Measurements from ENCODE around the gene SSTR3.
A peak's percentile ranks its signal among the peaks of the same experiment; 100 is the strongest.

Gene SSTR3

DNA sequence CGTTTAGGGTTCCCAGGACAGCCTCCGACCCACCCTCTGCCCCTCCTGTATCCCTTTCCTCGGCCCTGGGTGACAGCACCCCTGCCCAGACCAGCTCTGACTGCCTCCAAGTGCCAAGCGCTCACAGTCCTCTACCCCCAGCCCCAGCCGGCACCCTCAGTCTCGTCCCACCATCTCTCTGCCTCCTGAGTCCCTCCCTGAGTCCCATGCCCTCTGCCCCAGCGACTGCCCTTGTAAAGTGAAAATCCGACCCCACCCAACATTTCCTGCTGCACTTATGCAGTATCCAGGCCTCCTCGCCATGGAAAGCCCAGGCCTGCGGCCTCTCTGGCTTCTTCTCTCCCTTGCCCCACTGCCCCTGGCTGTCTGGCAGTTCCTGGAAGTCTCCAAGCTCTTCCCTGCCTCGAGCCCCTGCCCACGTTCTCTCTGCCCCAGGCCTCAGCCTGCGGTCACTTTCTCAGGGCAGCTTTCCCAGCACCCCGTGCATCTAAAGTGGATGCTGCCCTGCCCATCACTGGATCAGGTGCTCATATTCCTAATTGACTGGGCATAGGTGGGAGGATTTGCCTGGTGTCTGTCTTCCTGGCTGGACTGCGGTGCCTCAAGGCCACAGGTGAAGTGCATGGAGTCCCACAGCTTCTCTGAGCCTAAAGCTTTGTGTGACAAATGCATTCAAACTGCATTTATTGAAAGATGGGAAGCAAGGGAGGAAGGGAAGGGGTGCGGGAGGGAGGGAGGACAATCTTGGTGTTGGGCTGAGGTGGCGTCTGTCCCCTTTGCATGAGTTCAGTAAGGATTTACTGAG, 44.9 kb downstream of the SSTR3 start:
- no peak for ATAC-seq
- TF ChIP-seq, protein P1, sequence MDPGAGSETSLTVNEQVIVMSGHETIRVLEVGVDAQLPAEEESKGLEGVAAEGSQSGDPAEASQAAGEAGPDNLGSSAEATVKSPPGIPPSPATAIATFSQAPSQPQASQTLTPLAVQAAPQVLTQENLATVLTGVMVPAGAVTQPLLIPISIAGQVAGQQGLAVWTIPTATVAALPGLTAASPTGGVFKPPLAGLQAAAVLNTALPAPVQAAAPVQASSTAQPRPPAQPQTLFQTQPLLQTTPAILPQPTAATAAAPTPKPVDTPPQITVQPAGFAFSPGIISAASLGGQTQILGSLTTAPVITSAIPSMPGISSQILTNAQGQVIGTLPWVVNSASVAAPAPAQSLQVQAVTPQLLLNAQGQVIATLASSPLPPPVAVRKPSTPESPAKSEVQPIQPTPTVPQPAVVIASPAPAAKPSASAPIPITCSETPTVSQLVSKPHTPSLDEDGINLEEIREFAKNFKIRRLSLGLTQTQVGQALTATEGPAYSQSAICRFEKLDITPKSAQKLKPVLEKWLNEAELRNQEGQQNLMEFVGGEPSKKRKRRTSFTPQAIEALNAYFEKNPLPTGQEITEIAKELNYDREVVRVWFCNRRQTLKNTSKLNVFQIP (CRISPR knock-in tag; IDR thresholded peaks at IDR 0.05; ENCODE audit: borderline replicate concordance, low read depth) = no peak
- no peak for TF ChIP-seq ZC3H10 (CRISPR knock-in tag; IDR thresholded peaks at IDR 0.05)
- no peak for TF ChIP-seq ISL1 (CRISPR knock-in tag; IDR thresholded peaks at IDR 0.05)
- no peak for TF ChIP-seq ZNF8 (CRISPR knock-in tag; IDR thresholded peaks at IDR 0.05)
- TF ChIP-seq GLIS3 (CRISPR knock-in tag; IDR thresholded peaks at IDR 0.05) = no peak
- no peak for TF ChIP-seq SNAI2 (CRISPR knock-in tag; IDR thresholded peaks at IDR 0.05)
- TF ChIP-seq BACH2 (CRISPR knock-in tag; IDR thresholded peaks at IDR 0.05; ENCODE audit: borderline replicate concordance) = no peak
- no peak for TF ChIP-seq ARNTL (CRISPR knock-in tag; IDR thresholded peaks at IDR 0.05; ENCODE audit: borderline replicate concordance, low read depth)
- TF ChIP-seq, protein P2, sequence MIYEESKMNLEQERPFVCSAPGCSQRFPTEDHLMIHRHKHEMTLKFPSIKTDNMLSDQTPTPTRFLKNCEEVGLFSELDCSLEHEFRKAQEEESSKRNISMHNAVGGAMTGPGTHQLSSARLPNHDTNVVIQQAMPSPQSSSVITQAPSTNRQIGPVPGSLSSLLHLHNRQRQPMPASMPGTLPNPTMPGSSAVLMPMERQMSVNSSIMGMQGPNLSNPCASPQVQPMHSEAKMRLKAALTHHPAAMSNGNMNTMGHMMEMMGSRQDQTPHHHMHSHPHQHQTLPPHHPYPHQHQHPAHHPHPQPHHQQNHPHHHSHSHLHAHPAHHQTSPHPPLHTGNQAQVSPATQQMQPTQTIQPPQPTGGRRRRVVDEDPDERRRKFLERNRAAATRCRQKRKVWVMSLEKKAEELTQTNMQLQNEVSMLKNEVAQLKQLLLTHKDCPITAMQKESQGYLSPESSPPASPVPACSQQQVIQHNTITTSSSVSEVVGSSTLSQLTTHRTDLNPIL (CRISPR knock-in tag; IDR thresholded peaks at IDR 0.05; ENCODE audit: low read depth) = no peak
- TF ChIP-seq OSR1 (CRISPR knock-in tag; IDR thresholded peaks at IDR 0.05) = no peak
- TF ChIP-seq ZNF565 (CRISPR knock-in tag; conservative IDR thresholded peaks at IDR 0.05; ENCODE audit: low read depth) = no peak
- no peak for TF ChIP-seq ESRRG (CRISPR knock-in tag; IDR thresholded peaks at IDR 0.05)
- TF ChIP-seq TOX (CRISPR knock-in tag; IDR thresholded peaks at IDR 0.05; ENCODE audit: borderline replicate concordance) = no peak
- TF ChIP-seq RARB (CRISPR knock-in tag; IDR thresholded peaks at IDR 0.05) = no peak
- no peak for TF ChIP-seq ZFP3 (CRISPR knock-in tag; IDR thresholded peaks at IDR 0.05)

DNA sequence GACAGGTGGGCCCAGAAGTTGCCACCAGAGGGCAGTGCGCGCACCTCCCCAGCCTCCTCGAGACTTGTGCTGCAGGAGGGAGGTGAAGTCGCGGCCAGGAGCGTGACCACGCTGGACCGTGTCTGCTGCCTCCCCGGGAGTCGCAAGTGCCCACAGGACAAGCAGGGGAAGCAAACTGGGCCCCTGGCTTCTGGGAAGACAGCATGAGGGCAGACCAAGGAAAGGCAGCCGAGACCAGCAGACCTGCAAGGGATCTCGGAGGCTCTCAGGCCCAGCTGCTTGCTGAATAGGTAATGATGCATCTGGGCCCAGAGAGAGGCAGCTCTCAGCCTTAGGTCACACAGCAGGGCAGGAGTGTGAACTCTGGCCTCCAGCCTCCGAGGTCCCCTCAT, 45.6 kb downstream of the SSTR3 start:
- peak; percentile 98 for ATAC-seq
- TF ChIP-seq ESRRG (CRISPR knock-in tag; IDR thresholded peaks at IDR 0.05) (no peak), ZNF70 (CRISPR knock-in tag; IDR thresholded peaks at IDR 0.05) (peak; percentile 67; the same call in 1 of the 2 replicates)

DNA sequence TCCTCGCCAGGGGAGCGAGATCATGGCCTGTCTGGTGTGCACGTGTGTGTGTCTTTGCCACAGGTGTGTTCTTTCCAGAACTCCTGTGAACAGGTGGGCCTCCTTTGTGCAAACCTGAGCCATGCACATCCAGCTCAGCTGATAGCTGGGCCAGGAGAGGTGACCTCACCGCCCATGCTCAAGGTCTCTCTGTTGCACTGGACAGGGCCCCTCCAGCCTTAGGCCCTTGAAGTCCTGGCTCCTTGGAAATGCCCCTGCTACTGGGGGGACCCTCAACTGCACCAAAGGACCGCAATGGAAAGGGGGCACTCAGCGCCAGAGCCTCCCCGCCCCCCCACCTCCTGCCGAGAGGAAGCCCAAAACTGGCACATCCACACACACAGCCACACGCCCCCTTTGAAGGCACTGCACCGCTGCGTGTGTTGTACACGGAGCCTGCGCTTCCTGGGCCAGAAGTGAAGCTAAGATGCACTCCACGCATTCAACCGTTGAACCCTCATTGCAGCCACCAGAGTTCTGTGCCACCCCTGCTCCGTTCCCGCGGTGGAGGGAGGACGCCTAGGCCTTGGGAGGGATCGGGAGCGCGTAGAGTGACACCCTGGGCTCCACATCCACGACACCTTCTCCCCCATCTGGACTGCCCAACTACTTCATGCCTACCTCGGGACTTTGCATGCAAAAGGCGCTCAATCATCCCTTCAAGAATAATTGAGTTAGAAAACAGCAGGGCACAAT, 46.2 kb downstream of the SSTR3 start:
- peak; percentile 19; the same call in 2 of the 3 replicates for ATAC-seq

More for the DNA sequence above, 46.2 kb downstream of the SSTR3 start:
- TF ChIP-seq ZFP3 (CRISPR knock-in tag; IDR thresholded peaks at IDR 0.05) (no peak), ZFP30 (CRISPR knock-in tag; IDR thresholded peaks at IDR 0.05) (no peak), TOX (CRISPR knock-in tag; IDR thresholded peaks at IDR 0.05; ENCODE audit: borderline replicate concordance) (no peak), ZC3H10 (CRISPR knock-in tag; IDR thresholded peaks at IDR 0.05) (no peak), CSDC2 (CRISPR knock-in tag; IDR thresholded peaks at IDR 0.05) (no peak), BACH2 (CRISPR knock-in tag; IDR thresholded peaks at IDR 0.05; ENCODE audit: borderline replicate concordance) (no peak), SNAI2 (CRISPR knock-in tag; IDR thresholded peaks at IDR 0.05) (no peak), ARNTL (CRISPR knock-in tag; IDR thresholded peaks at IDR 0.05; ENCODE audit: borderline replicate concordance, low read depth) (no peak), ZNF565 (CRISPR knock-in tag; conservative IDR thresholded peaks at IDR 0.05; ENCODE audit: low read depth) (no peak), ISL1 (CRISPR knock-in tag; IDR thresholded peaks at IDR 0.05) (no peak), ZNF70 (CRISPR knock-in tag; IDR thresholded peaks at IDR 0.05) (no peak), ESRRG (CRISPR knock-in tag; IDR thresholded peaks at IDR 0.05) (no peak)
- TF ChIP-seq, protein P2 (CRISPR knock-in tag; IDR thresholded peaks at IDR 0.05; ENCODE audit: low read depth) = no peak
- TF ChIP-seq, protein P3, sequence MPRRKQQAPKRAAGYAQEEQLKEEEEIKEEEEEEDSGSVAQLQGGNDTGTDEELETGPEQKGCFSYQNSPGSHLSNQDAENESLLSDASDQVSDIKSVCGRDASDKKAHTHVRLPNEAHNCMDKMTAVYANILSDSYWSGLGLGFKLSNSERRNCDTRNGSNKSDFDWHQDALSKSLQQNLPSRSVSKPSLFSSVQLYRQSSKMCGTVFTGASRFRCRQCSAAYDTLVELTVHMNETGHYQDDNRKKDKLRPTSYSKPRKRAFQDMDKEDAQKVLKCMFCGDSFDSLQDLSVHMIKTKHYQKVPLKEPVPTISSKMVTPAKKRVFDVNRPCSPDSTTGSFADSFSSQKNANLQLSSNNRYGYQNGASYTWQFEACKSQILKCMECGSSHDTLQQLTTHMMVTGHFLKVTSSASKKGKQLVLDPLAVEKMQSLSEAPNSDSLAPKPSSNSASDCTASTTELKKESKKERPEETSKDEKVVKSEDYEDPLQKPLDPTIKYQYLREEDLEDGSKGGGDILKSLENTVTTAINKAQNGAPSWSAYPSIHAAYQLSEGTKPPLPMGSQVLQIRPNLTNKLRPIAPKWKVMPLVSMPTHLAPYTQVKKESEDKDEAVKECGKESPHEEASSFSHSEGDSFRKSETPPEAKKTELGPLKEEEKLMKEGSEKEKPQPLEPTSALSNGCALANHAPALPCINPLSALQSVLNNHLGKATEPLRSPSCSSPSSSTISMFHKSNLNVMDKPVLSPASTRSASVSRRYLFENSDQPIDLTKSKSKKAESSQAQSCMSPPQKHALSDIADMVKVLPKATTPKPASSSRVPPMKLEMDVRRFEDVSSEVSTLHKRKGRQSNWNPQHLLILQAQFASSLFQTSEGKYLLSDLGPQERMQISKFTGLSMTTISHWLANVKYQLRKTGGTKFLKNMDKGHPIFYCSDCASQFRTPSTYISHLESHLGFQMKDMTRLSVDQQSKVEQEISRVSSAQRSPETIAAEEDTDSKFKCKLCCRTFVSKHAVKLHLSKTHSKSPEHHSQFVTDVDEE (CRISPR knock-in tag; IDR thresholded peaks at IDR 0.05) = no peak
- TF ChIP-seq, protein P4, sequence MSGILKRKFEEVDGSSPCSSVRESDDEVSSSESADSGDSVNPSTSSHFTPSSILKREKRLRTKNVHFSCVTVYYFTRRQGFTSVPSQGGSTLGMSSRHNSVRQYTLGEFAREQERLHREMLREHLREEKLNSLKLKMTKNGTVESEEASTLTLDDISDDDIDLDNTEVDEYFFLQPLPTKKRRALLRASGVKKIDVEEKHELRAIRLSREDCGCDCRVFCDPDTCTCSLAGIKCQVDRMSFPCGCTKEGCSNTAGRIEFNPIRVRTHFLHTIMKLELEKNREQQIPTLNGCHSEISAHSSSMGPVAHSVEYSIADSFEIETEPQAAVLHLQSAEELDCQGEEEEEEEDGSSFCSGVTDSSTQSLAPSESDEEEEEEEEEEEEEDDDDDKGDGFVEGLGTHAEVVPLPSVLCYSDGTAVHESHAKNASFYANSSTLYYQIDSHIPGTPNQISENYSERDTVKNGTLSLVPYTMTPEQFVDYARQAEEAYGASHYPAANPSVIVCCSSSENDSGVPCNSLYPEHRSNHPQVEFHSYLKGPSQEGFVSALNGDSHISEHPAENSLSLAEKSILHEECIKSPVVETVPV (CRISPR knock-in tag; IDR thresholded peaks at IDR 0.05) = no peak

All from SK-N-SH treated with all-trans-retinoic acid at 6 μM for 48 hours (cell line).